Measurements from ENCODE around the gene VPS11.
"Not testable (repeated sequence)": the region's sequence is repeated elsewhere in the genome, so short reads cannot be mapped to it uniquely, and the experiment has no call there.

The VPS11 gene

GRCh38 chr11:119094816-119095065 is 27.1 kb downstream of the VPS11 start:
- peak; percentile 79 for TF ChIP-seq CTCF (IDR thresholded peaks at IDR 0.05; ENCODE audit: borderline replicate concordance, insufficient read depth, low read depth, low read length)
- H3K4me3 ChIP-seq (ENCODE audit: low read depth, low read length), result peak overlapping the region; percentile 78

- H3K4me3 ChIP-seq (ENCODE audit: low read depth, low read length), result peak overlapping the region; percentile 78
- TF ChIP-seq CTCF (IDR thresholded peaks at IDR 0.05; ENCODE audit: borderline replicate concordance, insufficient read depth, low read depth, low read length), result no peak
These were observed 27.7 kb downstream of the VPS11 start for GRCh38 chr11:119095066-119095880.

DNA sequence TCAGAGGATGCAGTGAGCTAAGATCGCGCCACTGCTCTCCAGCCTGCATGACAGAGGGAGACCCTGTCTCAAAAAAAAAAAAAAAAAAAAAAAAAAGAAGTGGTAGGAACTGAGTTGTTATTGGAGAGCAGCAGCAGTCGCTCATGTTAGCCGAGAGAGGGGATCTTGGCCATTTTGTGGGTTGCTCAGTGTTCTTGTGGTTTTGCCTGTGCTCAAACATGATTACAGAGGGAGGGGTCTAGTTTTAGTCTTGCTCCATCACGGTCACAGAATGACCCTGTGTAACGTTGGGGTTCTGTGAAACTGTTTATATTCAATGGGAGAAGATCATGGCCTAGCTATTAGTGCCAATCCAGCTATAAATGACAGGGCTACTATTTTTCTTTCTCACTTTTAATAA is 32.1 kb downstream of the VPS11 start:
- H3K4me3 ChIP-seq (ENCODE audit: low read depth, low read length), result no peak overlapping the region
- TF ChIP-seq CTCF (IDR thresholded peaks at IDR 0.05; ENCODE audit: borderline replicate concordance, insufficient read depth, low read depth, low read length), result no peak

- peak; percentile 23; the same call in 1 of the 2 replicates for TF ChIP-seq CTCF (IDR thresholded peaks at IDR 0.05; ENCODE audit: borderline replicate concordance, insufficient read depth, low read depth, low read length)
- peak overlapping the region; percentile 71 for H3K4me3 ChIP-seq (ENCODE audit: low read depth, low read length)
These were observed 32.8 kb downstream of the VPS11 start for GRCh38 chr11:119100246-119100970.

- peak overlapping the region; percentile 71 for H3K4me3 ChIP-seq (ENCODE audit: low read depth, low read length)
- TF ChIP-seq CTCF (IDR thresholded peaks at IDR 0.05; ENCODE audit: borderline replicate concordance, insufficient read depth, low read depth, low read length), result 0 out of 2 replicates have a peak, but pooled peaks have one; percentile 12
These were observed 33.6 kb downstream of the VPS11 start for GRCh38 chr11:119100994-119101758.

GRCh38 chr11:119101759-119102423 is 34.3 kb downstream of the VPS11 start, which contains the start of gene DPAGT1:
Gene DPAGT1, minus strand, starts transcription at chr11:119101853. Its CDS starts 198 bp downstream, at chr11:119101655.
- no peak for TF ChIP-seq CTCF (IDR thresholded peaks at IDR 0.05; ENCODE audit: borderline replicate concordance, insufficient read depth, low read depth, low read length)
- peak within 1 kb of the TSS; percentile 71 for H3K4me3 ChIP-seq (ENCODE audit: low read depth, low read length)

GRCh38 chr11:119103161-119103664 is 35.6 kb downstream of the VPS11 start:
- H3K4me3 ChIP-seq (ENCODE audit: low read depth, low read length), result not testable (repeated sequence)

Measured in GM12875 (cell line).